Measurements from ENCODE around the gene TCERG1. TPM values are rescaled to one million over a fixed set of nuclear protein-coding genes. Genes with fewer than 3 reads are reported as not detected.

The TCERG1 gene
- total RNA-seq, 1 experiment from 2014 or later = 94.8 TPM

- DNase-seq (ENCODE audit: extremely low read depth, low read depth) = no peak
These were observed 4.3 kb downstream of the TCERG1 start for GRCh38 chr5:146451411-146451810.

GRCh38 chr5:146457431-146457830, 10.3 kb downstream of the TCERG1 start:
- DNase-seq (ENCODE audit: extremely low read depth, low read depth) = no peak

GRCh38 chr5:146458894-146459293, 11.8 kb downstream of the TCERG1 start:
- DNase-seq (ENCODE audit: extremely low read depth, low read depth) = no peak

GRCh38 chr5:146461319-146461718, 14.2 kb downstream of the TCERG1 start:
- DNase-seq (ENCODE audit: extremely low read depth, low read depth) = no peak

GRCh38 chr5:146463446-146463845, 16.3 kb downstream of the TCERG1 start:
- no peak for DNase-seq (ENCODE audit: extremely low read depth, low read depth)

- peak; percentile 16 for DNase-seq (ENCODE audit: extremely low read depth, low read depth)
These were observed 19.6 kb downstream of the TCERG1 start for GRCh38 chr5:146466521-146467349.

GRCh38 chr5:146467760-146468159, 20.6 kb downstream of the TCERG1 start:
- no peak for DNase-seq (ENCODE audit: extremely low read depth, low read depth)

- DNase-seq (ENCODE audit: extremely low read depth, low read depth) = no peak
These were observed 26.9 kb downstream of the TCERG1 start for GRCh38 chr5:146474065-146474464.

GRCh38 chr5:146475190-146475780, 28.2 kb downstream of the TCERG1 start:
- DNase-seq (ENCODE audit: extremely low read depth, low read depth) = no peak

- DNase-seq (ENCODE audit: extremely low read depth, low read depth) = no peak
These were observed 28.8 kb downstream of the TCERG1 start for GRCh38 chr5:146475906-146476305.

GRCh38 chr5:146482775-146483174, 35.6 kb downstream of the TCERG1 start:
- no peak for DNase-seq (ENCODE audit: extremely low read depth, low read depth)

- DNase-seq (ENCODE audit: extremely low read depth, low read depth) = no peak
These were observed 37.7 kb downstream of the TCERG1 start for GRCh38 chr5:146484714-146485391.

- no peak for DNase-seq (ENCODE audit: extremely low read depth, low read depth)
These were observed 43.1 kb downstream of the TCERG1 start for GRCh38 chr5:146490089-146490843.

GRCh38 chr5:146494656-146495055, 47.5 kb downstream of the TCERG1 start:
- no peak for DNase-seq (ENCODE audit: extremely low read depth, low read depth)

- no peak for DNase-seq (ENCODE audit: extremely low read depth, low read depth)
These were observed 52.5 kb downstream of the TCERG1 start for GRCh38 chr5:146499680-146500079.

GRCh38 chr5:146507428-146507827, 60.3 kb downstream of the TCERG1 start:
- DNase-seq (ENCODE audit: extremely low read depth, low read depth) = no peak

- no peak for DNase-seq (ENCODE audit: extremely low read depth, low read depth)
These were observed 63.5 kb downstream of the TCERG1 start for GRCh38 chr5:146510559-146511125.

GRCh38 chr5:146513462-146513861, 66.3 kb downstream of the TCERG1 start:
- no peak for DNase-seq (ENCODE audit: extremely low read depth, low read depth)

GRCh38 chr5:146514575-146514974, 67.4 kb downstream of the TCERG1 start:
- no peak for DNase-seq (ENCODE audit: extremely low read depth, low read depth)

GRCh38 chr5:146515473-146516150, 68.5 kb downstream of the TCERG1 start:
- no peak for DNase-seq (ENCODE audit: extremely low read depth, low read depth)

All from NCI-H460 (cell line).